GM12872 (cell line): ENCODE results near the gene SPDYE6.

Experiments
- TF ChIP-seq, protein P1 (sequence below): IDR thresholded peaks from 3 replicates; pipeline ENCODE4 v1.5.1; 2011; ENCODE audit warnings: low read depth, mild to moderate bottlenecking, low read length, moderate library complexity; ENCODE audit not compliant: insufficient read depth

The SPDYE6 gene

DNA sequence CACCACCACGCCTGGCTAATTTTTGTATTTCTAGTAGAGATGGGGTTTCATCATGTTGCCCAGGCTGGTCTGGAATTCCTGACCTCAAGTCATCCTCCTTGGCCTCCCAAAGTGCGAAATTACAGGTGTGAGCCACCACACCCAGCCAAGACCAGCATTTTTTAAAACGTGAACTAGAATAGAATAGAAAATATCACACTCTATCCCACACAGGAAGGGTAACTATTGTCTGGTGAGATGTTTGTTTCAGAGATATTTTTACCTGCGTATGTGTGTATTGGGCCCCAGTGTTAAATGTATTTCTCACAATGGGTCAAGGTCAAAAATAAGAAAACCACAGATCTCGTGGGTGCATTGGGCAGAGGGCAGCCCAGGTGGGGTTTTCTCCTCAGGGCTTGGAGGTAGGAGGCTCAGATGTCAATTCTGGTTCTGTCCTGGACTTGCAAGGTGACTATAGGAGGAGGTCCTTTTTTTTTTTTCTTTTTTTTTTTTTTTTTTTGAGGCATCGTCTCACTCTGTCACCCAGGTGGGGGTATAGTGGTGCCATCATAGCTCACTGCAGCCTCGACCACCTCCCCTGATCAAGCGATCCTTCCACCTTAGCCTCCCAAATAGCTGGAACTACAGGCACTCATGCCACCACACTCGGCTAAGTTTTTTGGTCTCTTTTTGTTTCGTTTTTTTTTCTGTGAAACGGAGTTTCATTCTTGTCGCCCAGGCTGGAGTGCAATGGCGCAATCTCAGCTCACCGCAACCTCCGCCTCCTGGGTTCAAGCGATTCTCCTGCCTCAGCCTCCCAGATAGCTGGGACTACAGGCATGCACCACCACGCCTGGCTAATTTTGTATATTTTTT is 50.6 kb downstream of the SPDYE6 start:
- TF ChIP-seq, protein P1, sequence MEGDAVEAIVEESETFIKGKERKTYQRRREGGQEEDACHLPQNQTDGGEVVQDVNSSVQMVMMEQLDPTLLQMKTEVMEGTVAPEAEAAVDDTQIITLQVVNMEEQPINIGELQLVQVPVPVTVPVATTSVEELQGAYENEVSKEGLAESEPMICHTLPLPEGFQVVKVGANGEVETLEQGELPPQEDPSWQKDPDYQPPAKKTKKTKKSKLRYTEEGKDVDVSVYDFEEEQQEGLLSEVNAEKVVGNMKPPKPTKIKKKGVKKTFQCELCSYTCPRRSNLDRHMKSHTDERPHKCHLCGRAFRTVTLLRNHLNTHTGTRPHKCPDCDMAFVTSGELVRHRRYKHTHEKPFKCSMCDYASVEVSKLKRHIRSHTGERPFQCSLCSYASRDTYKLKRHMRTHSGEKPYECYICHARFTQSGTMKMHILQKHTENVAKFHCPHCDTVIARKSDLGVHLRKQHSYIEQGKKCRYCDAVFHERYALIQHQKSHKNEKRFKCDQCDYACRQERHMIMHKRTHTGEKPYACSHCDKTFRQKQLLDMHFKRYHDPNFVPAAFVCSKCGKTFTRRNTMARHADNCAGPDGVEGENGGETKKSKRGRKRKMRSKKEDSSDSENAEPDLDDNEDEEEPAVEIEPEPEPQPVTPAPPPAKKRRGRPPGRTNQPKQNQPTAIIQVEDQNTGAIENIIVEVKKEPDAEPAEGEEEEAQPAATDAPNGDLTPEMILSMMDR = no peak

DNA sequence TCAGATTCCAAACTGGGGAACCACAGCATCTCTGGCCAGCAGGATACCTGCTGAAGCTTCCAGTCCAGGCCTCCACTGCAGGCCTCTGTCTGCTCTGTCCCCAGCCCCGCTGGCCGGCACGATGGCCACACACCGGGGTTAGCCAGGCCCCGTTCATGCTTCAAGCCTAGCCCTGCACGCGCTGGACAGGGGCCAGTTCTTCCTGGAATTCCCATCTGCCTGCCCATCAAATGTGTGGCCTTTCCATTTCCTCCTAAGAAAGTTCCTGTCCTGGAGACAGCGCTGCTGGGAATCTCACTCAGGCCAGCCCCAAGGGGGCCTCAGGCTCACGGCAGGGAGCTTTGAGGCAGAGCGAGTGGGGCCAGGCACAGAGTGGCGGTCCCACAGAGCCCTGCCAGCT is 51.6 kb downstream of the SPDYE6 start:
- TF ChIP-seq, protein P1 = no peak

DNA sequence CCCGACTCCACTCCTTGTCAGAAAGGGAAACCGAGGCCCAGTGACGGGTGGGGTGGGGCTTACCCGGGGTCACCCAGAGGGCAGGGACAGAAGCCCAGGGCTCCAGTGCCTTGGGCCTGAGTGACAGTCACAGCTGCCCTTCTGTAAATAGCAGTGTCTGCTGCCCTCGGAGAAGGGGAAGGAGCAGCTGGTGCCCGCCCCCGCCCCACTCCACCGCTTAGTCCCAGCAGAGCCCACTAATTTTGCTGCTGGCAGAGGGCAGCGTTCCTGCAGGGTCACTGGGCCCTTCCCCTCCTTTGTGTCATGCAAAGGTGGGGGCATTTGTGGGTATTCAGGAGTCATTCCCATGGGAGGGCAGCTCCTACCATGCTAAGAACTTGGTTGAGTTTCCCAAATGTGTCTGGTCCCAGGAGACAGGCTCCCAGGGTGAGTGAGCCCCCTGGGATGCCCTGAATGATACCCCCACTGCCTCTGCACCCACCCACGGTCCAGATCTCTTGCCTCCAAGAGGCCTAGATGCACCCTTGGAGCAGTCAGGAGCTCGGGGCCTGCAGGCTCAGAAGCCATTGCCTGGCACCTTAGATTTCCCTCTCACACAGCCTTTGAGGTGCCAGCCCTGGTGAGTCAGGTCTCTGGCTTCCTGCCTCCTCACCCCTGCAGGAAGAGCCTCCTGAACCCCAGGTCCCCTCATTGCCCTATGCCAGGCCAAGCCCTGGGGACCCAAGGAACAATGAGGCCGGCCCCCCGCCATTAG is 52.4 kb downstream of the SPDYE6 start:
- TF ChIP-seq, protein P1 = no peak

DNA sequence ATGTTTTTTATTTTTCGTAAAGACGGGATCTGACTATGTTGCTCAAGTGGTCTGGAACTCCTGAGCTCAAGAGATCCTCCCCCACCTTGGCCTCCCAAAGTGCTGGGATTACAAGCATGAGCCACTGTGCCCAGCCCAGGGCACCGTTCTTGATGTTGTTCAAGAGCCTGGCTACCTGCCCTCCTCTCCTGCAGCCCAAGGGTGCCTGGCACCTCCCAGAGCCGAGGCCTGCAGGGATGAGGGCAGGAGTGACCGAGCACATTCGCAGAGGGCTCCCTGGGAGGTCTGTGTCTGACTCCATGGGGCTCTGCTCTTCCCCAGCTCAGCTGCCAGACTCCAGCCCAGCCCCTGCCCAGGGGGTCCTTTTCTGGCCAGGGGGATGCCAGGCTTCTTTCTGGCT is 54.2 kb downstream of the SPDYE6 start:
- TF ChIP-seq, protein P1 = no peak

DNA sequence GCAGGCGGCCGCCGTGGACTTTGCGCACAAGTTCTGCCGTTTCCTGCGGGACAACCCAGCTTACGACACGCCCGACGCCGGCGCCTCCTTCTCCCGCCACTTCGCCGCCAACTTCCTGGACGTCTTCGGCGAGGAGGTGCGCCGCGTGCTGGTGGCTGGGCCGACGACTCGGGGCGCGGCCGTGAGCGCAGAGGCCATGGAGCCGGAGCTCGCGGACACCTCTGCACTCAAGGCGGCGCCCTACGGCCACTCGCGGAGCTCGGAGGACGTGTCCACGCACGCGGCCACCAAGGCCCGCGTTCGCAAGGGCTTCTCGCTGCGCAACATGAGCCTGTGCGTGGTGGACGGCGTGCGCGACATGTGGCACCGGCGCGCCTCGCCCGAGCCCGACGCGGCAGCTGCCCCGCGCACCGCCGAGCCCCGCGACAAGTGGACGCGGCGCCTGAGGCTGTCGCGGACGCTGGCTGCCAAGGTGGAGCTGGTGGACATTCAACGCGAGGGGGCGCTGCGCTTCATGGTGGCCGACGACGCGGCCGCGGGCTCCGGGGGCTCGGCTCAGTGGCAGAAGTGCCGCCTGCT is 55.5 kb downstream of the SPDYE6 start:
- TF ChIP-seq, protein P1 = no peak

DNA sequence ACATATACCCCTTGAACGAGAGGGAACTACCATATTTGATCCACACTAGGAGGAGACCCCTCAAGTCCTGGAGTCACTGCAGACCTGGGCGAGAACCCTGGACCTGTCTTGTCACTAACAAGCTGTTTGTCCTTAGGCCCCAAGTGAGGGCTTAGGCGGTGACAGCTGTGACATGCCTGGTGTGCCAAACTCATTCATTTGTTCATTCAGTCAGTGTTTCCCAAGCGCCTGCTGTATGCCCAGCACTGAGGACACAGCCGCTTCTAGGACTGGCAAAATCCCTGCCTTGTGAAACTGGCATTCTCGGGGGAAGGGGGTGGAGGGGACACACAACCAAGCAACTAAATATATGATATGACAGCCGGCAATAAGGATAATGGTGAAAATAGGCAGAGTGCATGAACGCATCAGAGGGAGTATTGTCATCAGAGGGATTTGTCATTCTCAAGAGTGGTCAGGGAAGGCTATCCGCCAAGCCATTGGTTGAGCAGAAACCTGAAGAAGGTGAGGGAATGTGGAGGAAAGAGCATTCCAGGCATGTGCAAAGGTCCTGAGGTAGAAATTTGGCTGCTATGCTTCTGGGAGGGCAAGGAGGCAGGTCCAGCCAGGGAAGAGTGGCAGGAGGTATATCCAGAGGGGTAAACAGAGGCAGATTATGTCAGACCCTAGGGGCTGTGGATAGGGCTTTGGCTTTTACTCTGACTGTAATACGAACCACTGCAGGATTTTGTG is 58.6 kb downstream of the SPDYE6 start:
- TF ChIP-seq, protein P1 = no peak

DNA sequence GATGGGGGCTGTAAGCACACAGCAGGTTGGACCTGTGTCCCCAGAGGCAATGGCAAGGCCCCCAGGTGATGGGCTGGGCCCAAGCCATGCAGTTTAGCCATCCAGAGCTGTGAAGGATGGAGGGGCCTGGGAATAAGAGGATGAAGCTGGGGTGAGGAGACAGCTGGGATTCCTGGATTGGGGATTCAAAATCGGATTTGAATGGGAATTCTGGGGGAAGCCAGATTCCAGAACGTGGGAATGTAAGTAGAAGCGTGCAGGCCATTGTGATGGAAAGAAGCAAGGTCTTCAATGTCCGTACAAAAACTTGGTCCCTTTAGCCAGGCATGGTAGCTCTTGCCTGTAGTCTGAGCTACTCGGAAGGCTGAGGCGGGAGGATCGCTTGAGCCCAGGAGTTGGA is 59.7 kb downstream of the SPDYE6 start:
- TF ChIP-seq, protein P1 = no peak
